ENCODE measurements around the gene UFSP2. TPM values are rescaled to one million over a fixed set of nuclear protein-coding genes. Genes with fewer than 3 reads are reported as not detected.

The UFSP2 gene
- 10 to 100 TPM; 36.7 to 49.0 (median 40.6) TPM for total RNA-seq

- Histone ChIP-seq H3K27ac (replicated peaks in 1 of 4) (peak within 1 kb of the TSS; percentile 96 to 97 (median 96)), H3K27me3 (no peaks in the 10 kb centered on the region), H3K9me3 (no peaks in the 10 kb centered on the region), H3K4me1 (peaks cover 34 to 48% (median 46%) of the 10 kb centered on the region in 4 donors), H3K4me3 (peak within 1 kb of the TSS; percentile 83 to 89 (median 86)), H3K36me3 (peaks cover 0 to 12% (median 7%) of the 10 kb centered on the region in 4 donors)
- WGBS: 1% methylated on average over 20 of the region's 66 CpGs
- peak; percentile 98 for DNase-seq (ENCODE audit: extremely low spot score)
- intact Hi-C loops (cut with DNase I): loop anchor here (5.0 kb wide), 1 partner anchor 42 kb away; no protein-coding TSS in a partner anchor
- TF ChIP-seq CTCF (IDR thresholded peaks at IDR 0.05) (peak in 1 of 3 experiments; percentile 16), POLR2A (IDR thresholded peaks at IDR 0.05; ENCODE audit: low read depth) (peak; percentile 56), POLR2AphosphoS5 (IDR thresholded peaks at IDR 0.05) (peak; percentile 88 to 92), EP300 (IDR thresholded peaks at IDR 0.05) (no peak)
Measured at GRCh38 chr4:185425647-185426352, at the start of gene UFSP2. Gene UFSP2, minus strand, starts transcription at chr4:185425964. Its CDS starts 96 bp downstream, at chr4:185425868.

- Histone ChIP-seq H3K9me3 (no peaks in the 10 kb centered on the region), H3K27ac (replicated peaks in 1 of 4) (no peak overlapping the region), H3K36me3 (no peaks in the 10 kb centered on the region), H3K27me3 (peaks cover 0 to 4% (median 0%) of the 10 kb centered on the region in 4 donors), H3K4me1 (peaks cover 9 to 20% (median 18%) of the 10 kb centered on the region in 4 donors), H3K4me3 (no peak overlapping the region)
- WGBS: 97% methylated on average over 8 of the region's 8 CpGs
- intact Hi-C loops (cut with DNase I): loop anchor here (10.0 kb wide), 1 partner anchor 562 kb away; no protein-coding TSS in a partner anchor
- TF ChIP-seq EP300 (IDR thresholded peaks at IDR 0.05) (no peak), POLR2A (IDR thresholded peaks at IDR 0.05; ENCODE audit: low read depth) (no peak), CTCF (IDR thresholded peaks at IDR 0.05) (no peak), POLR2AphosphoS5 (IDR thresholded peaks at IDR 0.05) (no peak)
- DNase-seq (ENCODE audit: extremely low spot score): no peak
Measured at GRCh38 chr4:185473247-185473646, 47.5 kb upstream of the UFSP2 start.

- DNase-seq (ENCODE audit: extremely low spot score): no peak
- peaks cover 9 to 20% (median 18%) of the 10 kb centered on the region in 4 donors for H3K4me1 ChIP-seq
- H3K27ac ChIP-seq (replicated peaks in 1 of 4): peak overlapping the region in 2 of 4 donors; percentile 85 to 86
- H3K27me3 ChIP-seq: peaks cover 0 to 4% (median 0%) of the 10 kb centered on the region in 4 donors
- H3K4me3 ChIP-seq: peak overlapping the region; percentile 76 to 97 (median 91)
- intact Hi-C loops (cut with DNase I): loop anchor here (10.0 kb wide), 1 partner anchor 563 kb away; no protein-coding TSS in a partner anchor
- H3K9me3 ChIP-seq: no peaks in the 10 kb centered on the region
- 48% methylated on average over 10 of the region's 10 CpGs for WGBS
- no peaks in the 10 kb centered on the region for H3K36me3 ChIP-seq
- TF ChIP-seq EP300 (IDR thresholded peaks at IDR 0.05) (no peak), POLR2AphosphoS5 (IDR thresholded peaks at IDR 0.05) (no peak), POLR2A (IDR thresholded peaks at IDR 0.05; ENCODE audit: low read depth) (no peak), CTCF (IDR thresholded peaks at IDR 0.05) (no peak)
Measured at GRCh38 chr4:185472103-185472542, 46.4 kb upstream of the UFSP2 start.

GRCh38 chr4:185471235-185472102 lies 45.7 kb upstream of the UFSP2 start, which contains the start of gene CCDC110:
Gene CCDC110, minus strand, starts transcription at chr4:185471733. Its CDS starts 50 bp downstream, at chr4:185471683.
- intact Hi-C loops (cut with DNase I): loop anchor here (1.0 to 10.0 kb wide), 3 partner anchors 123 to 563 kb away; no protein-coding TSS in a partner anchor
- Histone ChIP-seq H3K4me3 (peak within 1 kb of the TSS; percentile 76 to 97 (median 91)), H3K4me1 (peaks cover 9 to 20% (median 18%) of the 10 kb centered on the region in 4 donors), H3K9me3 (no peaks in the 10 kb centered on the region), H3K27ac (replicated peaks in 1 of 4) (peak within 1 kb of the TSS; percentile 84 to 86 (median 84)), H3K36me3 (no peaks in the 10 kb centered on the region), H3K27me3 (peaks cover 0 to 4% (median 0%) of the 10 kb centered on the region in 4 donors)
- peak; percentile 64 to 78 for TF ChIP-seq POLR2AphosphoS5 (IDR thresholded peaks at IDR 0.05)
- TF ChIP-seq POLR2A (IDR thresholded peaks at IDR 0.05; ENCODE audit: low read depth): no peak
- TF ChIP-seq CTCF (IDR thresholded peaks at IDR 0.05): peak; percentile 75 to 86 (median 78)
- no peak for TF ChIP-seq EP300 (IDR thresholded peaks at IDR 0.05)
- peak; percentile 97 for DNase-seq (ENCODE audit: extremely low spot score)
- 2% methylated on average over 40 of the region's 93 CpGs for WGBS
